Parathyroid adenoma (tissue), 2 donors: ENCODE results near the gene CEP152.

Experiments
- H2AFZ ChIP-seq: fragments of 300-600 bp; sonication (generic); one replicate; pipeline ENCODE4 v1.7.0; 2017; ENCODE audit warnings: antibody characterized with exemption, mild to moderate bottlenecking
- H3K27ac ChIP-seq: fragments of 300-600 bp; sonication (generic); one replicate; pipeline ENCODE4 v1.7.0; 2017
- H3K27me3 ChIP-seq: fragments of 300-600 bp; sonication (generic); one replicate; pipeline ENCODE4 v1.7.0; 2017; ENCODE audit warnings: low read length; ENCODE audit not compliant: control insufficient read depth, insufficient read depth
- H3K36me3 ChIP-seq: fragments of 300-600 bp; sonication (generic); one replicate; pipeline ENCODE4 v1.7.0; 2017; ENCODE audit warnings: low read length; ENCODE audit not compliant: control insufficient read depth, insufficient read depth
- H3K4me1 ChIP-seq: fragments of 300-600 bp; sonication (generic); one replicate; pipeline ENCODE4 v1.7.0; 2017; ENCODE audit warnings: control low read depth
- H3K4me2 ChIP-seq: fragments of 300-600 bp; sonication (generic); one replicate; pipeline ENCODE4 v1.7.0; 2017; ENCODE audit warnings: low read length
- H3K4me3 ChIP-seq: fragments of 300-600 bp; sonication (generic); one replicate; pipeline ENCODE4 v1.7.0; 2017; ENCODE audit warnings: low read depth, low read length
- H3K79me2 ChIP-seq: fragments of 300-600 bp; sonication (generic); one replicate; pipeline ENCODE4 v1.7.0; 2017; ENCODE audit warnings: control low read depth
- H3K9ac ChIP-seq: fragments of 300-600 bp; sonication (generic); one replicate; pipeline ENCODE4 v1.7.0; 2017; ENCODE audit warnings: mild to moderate bottlenecking
- H3K9me3 ChIP-seq: fragments of 300-600 bp; sonication (generic); one replicate; pipeline ENCODE4 v1.7.0; 2017; ENCODE audit warnings: low read length; ENCODE audit not compliant: control insufficient read depth
- TF ChIP-seq, protein P1 (sequence below): fragments of 300-600 bp; sonication (generic); IDR thresholded peaks from one replicate; pipeline ENCODE4 v1.7.0; 2017; ENCODE audit warnings: antibody characterized with exemption, mild to moderate bottlenecking
- donor health status: primary hyperparathyroidism.

Gene CEP152

DNA sequence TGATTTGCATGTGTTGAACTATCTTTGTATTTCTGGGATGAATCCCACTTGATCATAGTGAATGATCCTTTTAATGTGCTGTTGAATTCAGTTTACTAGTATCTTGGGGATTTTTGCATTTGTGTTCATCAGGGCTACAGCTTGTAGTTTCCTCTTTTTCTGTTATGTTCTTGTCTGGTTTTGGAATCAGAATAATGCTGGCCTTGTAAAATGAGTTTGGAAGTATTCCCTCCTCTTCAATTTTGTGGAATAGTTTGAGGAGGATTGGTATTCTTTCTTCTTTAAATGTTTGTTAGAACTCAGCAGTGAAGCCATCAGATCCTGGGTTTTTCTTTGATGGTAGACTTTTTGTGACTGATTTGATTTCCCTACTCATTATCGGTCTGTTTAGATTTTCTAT lies 102.2 kb downstream of the CEP152 start:
- TF ChIP-seq, protein P1, sequence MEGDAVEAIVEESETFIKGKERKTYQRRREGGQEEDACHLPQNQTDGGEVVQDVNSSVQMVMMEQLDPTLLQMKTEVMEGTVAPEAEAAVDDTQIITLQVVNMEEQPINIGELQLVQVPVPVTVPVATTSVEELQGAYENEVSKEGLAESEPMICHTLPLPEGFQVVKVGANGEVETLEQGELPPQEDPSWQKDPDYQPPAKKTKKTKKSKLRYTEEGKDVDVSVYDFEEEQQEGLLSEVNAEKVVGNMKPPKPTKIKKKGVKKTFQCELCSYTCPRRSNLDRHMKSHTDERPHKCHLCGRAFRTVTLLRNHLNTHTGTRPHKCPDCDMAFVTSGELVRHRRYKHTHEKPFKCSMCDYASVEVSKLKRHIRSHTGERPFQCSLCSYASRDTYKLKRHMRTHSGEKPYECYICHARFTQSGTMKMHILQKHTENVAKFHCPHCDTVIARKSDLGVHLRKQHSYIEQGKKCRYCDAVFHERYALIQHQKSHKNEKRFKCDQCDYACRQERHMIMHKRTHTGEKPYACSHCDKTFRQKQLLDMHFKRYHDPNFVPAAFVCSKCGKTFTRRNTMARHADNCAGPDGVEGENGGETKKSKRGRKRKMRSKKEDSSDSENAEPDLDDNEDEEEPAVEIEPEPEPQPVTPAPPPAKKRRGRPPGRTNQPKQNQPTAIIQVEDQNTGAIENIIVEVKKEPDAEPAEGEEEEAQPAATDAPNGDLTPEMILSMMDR = no peak
- Histone ChIP-seq H2AFZ (no peak overlapping the region), H3K9me3 (no peaks in the 10 kb centered on the region), H3K27ac (no peak overlapping the region), H3K4me2 (no peak overlapping the region), H3K36me3 (no peaks in the 10 kb centered on the region), H3K9ac (no peak overlapping the region), H3K4me1 (no peaks in the 10 kb centered on the region), H3K27me3 (no peaks in the 10 kb centered on the region), H3K4me3 (no peak overlapping the region), H3K79me2 (no peaks in the 10 kb centered on the region)

GRCh38 chr15:48705381-48705780 lies 105.5 kb downstream of the CEP152 start:
- Histone ChIP-seq H3K27me3 (no peaks in the 10 kb centered on the region), H3K9ac (no peak overlapping the region), H2AFZ (no peak overlapping the region), H3K9me3 (no peaks in the 10 kb centered on the region), H3K79me2 (no peaks in the 10 kb centered on the region), H3K36me3 (no peaks in the 10 kb centered on the region), H3K4me3 (no peak overlapping the region), H3K4me2 (no peak overlapping the region), H3K27ac (no peak overlapping the region), H3K4me1 (no peaks in the 10 kb centered on the region)
- TF ChIP-seq, protein P1 = no peak

- TF ChIP-seq, protein P1 = no peak
- H3K27me3 ChIP-seq = no peaks in the 10 kb centered on the region
Observed at GRCh38 chr15:48703544-48703943, 107.3 kb downstream of the CEP152 start.

DNA sequence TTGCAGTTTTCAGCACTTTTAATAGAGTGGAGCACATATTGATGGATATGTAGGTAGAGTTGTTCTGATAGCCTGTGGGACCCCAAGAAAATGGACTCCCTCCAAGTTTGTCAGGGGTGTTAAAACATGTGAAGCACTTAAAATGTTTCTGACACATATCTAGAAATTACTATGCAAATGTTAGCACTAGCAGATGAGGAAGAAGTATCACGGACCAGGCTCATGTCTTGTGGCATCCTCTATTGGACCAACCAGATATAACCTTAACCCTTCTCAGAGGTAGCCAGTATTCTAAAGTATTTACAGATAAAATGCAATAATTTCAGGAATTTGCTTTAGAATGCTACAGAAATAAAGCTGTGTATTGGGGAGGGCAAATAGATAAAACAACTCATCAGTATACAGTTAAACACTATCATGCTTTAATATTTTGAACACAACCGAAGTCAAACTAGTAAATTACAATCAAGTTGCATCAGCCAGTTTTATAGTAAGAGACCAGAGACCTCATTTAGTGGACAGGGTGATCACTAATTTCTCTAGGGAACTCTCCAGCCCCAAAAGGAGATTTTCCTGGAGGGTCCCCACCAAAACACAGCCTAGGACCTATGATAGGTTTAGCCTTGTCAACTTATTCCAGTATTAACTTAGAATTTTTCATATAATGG lies 108.2 kb downstream of the CEP152 start:
- Histone ChIP-seq H3K9ac (no peak overlapping the region), H3K27ac (no peak overlapping the region), H3K4me1 (no peaks in the 10 kb centered on the region), H3K27me3 (no peaks in the 10 kb centered on the region), H3K4me3 (no peak overlapping the region), H2AFZ (no peak overlapping the region), H3K9me3 (no peaks in the 10 kb centered on the region), H3K36me3 (no peaks in the 10 kb centered on the region), H3K4me2 (no peak overlapping the region), H3K79me2 (no peaks in the 10 kb centered on the region)
- TF ChIP-seq, protein P1 = no peak

More at GRCh38 chr15:48703544-48703943, 107.3 kb downstream of the CEP152 start:
- Histone ChIP-seq H3K4me1 (no peaks in the 10 kb centered on the region), H3K9ac (no peak overlapping the region), H3K79me2 (no peaks in the 10 kb centered on the region), H3K4me2 (no peak overlapping the region), H3K27ac (no peak overlapping the region), H3K9me3 (no peaks in the 10 kb centered on the region), H3K36me3 (no peaks in the 10 kb centered on the region), H2AFZ (no peak overlapping the region), H3K4me3 (no peak overlapping the region)

GRCh38 chr15:48696627-48697312 lies 114.1 kb downstream of the CEP152 start:
- Histone ChIP-seq H3K9ac (no peak overlapping the region), H3K4me1 (no peaks in the 10 kb centered on the region), H2AFZ (no peak overlapping the region), H3K79me2 (no peaks in the 10 kb centered on the region), H3K27me3 (no peaks in the 10 kb centered on the region), H3K36me3 (no peaks in the 10 kb centered on the region), H3K9me3 (no peaks in the 10 kb centered on the region), H3K4me3 (no peak overlapping the region), H3K4me2 (no peak overlapping the region), H3K27ac (no peak overlapping the region)
- TF ChIP-seq, protein P1 = no peak
